ENCODE measurements around the gene ERMP1. TPM values are rescaled to one million over a fixed set of nuclear protein-coding genes. Genes with fewer than 3 reads are reported as not detected.

The ERMP1 gene
- total and polyA plus RNA-seq, 2 of the 8 experiments (the other 6 are each of a cell fraction or from before 2014, with no cell fraction given): 12.8 to 16.7 TPM

- TF ChIP-seq SP1 (IDR thresholded peaks at IDR 0.05; ENCODE audit: low read depth, low read length): no peak
- TF ChIP-seq JUN (IDR thresholded peaks at IDR 0.05; ENCODE audit: low read depth, low read length): no peak
- TF ChIP-seq SAP30 (IDR thresholded peaks at IDR 0.05; ENCODE audit: insufficient read depth, insufficient replicate concordance, low read length): no peak
- no peak for TF ChIP-seq NANOG (IDR thresholded peaks at IDR 0.05; ENCODE audit: insufficient read depth, low read depth, low read length, poor library complexity, severe bottlenecking)
- TF ChIP-seq GTF2F1 (IDR thresholded peaks at IDR 0.05; ENCODE audit: borderline replicate concordance, low read depth, low read length): no peak
- WGBS, 2 experiments (ENCODE audit: extremely low coverage in 1 of 2, insufficient coverage in 1 of 2, insufficient read length in 1 of 2, insufficient replicate concordance in 2 of 2, low coverage in 1 of 2, low lambda C conversion rate in 2 of 2, missing lambda C conversion rate in 1 of 2): 68% methylated on average over 2 of the region's 2 CpGs; no CpG with 5 or more reads in 1 of the 2 experiments
- H2BK5ac ChIP-seq (ENCODE audit: low read depth, low read length): no peak overlapping the region
Observed at GRCh38 chr9:5736563-5737346, 96.2 kb downstream of the ERMP1 start.

More at GRCh38 chr9:5736563-5737346, 96.2 kb downstream of the ERMP1 start:
- no peak overlapping the region for H3K23ac ChIP-seq (ENCODE audit: insufficient read length)
- no peak overlapping the region for H4K5ac ChIP-seq (ENCODE audit: insufficient read length, low read depth, low read length)
- no peak overlapping the region for H2BK20ac ChIP-seq (ENCODE audit: low read length)
- H3K4me1 ChIP-seq (replicated peaks in 1 of 4; ENCODE audit: control insufficient read depth in 3 of 4, insufficient read depth in 4 of 4, low read length in 3 of 4): no peaks in the 10 kb centered on the region
- no peak overlapping the region for H4K91ac ChIP-seq (replicated peaks; ENCODE audit: insufficient read length, low read length)
- CTCF ChIA-PET (ENCODE audit: partially characterized antibody): no interaction called here
- H3K79me1 ChIP-seq (ENCODE audit: low read depth, low read length): no peaks in the 10 kb centered on the region
- H2AK5ac ChIP-seq (ENCODE audit: low read depth, low read length): no peak overlapping the region
- H2BK15ac ChIP-seq (ENCODE audit: low read length): no peak overlapping the region
- no peak overlapping the region for H2BK12ac ChIP-seq (ENCODE audit: low read depth, low read length)
- no peak for FAIRE-seq
- H2BK120ac ChIP-seq (replicated peaks; ENCODE audit: low read depth, low read length): no peak overlapping the region
- H4K20me1 ChIP-seq (replicated peaks in 1 of 2; ENCODE audit: control insufficient read depth in 1 of 2, insufficient read depth in 2 of 2, low read length in 2 of 2): no peaks in the 10 kb centered on the region
- H3K27me3 ChIP-seq (replicated peaks in 1 of 4; ENCODE audit: control insufficient read depth in 3 of 4, extremely low read depth in 1 of 4, insufficient read depth in 3 of 4, low read length in 3 of 4): no peaks in the 10 kb centered on the region
- peaks cover 0 to 3% (median 0%) of the 10 kb centered on the region in 4 experiments; a peak in 1 of 8 replicates for H3K36me3 ChIP-seq (ENCODE audit: control insufficient read depth in 2 of 4, insufficient read depth in 4 of 4, low read length in 3 of 4)
- POLR2A ChIA-PET (ENCODE audit: partially characterized antibody): no interaction called here
- no peak overlapping the region for H3K9ac ChIP-seq (replicated peaks in 1 of 4; ENCODE audit: extremely low read depth in 1 of 4, low read depth in 3 of 4, low read length in 3 of 4)
- no peak overlapping the region for H3K4me3 ChIP-seq (ENCODE audit: extremely low read depth in 1 of 4, insufficient read depth in 2 of 4, low read depth in 3 of 4, low read length in 4 of 4)
- H3K14ac ChIP-seq (ENCODE audit: insufficient read length): no peak overlapping the region
- H3K27ac ChIP-seq (ENCODE audit: low read depth, low read length): no peak overlapping the region
- H3K9me3 ChIP-seq (ENCODE audit: insufficient read depth in 2 of 2, low read depth in 1 of 2, low read length in 1 of 2): no peaks in the 10 kb centered on the region
- DNase-seq (ENCODE audit: low read depth in 1 of 2, low spot score in 2 of 2): no peak
- no peak overlapping the region for H3K56ac ChIP-seq (replicated peaks; ENCODE audit: insufficient read length, low read depth, low read length)
- no peak overlapping the region for H3K4ac ChIP-seq (replicated peaks; ENCODE audit: insufficient read length, low read depth, low read length)
- H2AFZ ChIP-seq (ENCODE audit: low read length): no peak overlapping the region
- no peaks in the 10 kb centered on the region for H3K23me2 ChIP-seq (ENCODE audit: low read depth, low read length)
- H3K4me2 ChIP-seq (ENCODE audit: insufficient read depth in 1 of 2, low read depth in 2 of 2, low read length in 2 of 2): no peak overlapping the region
- no peak overlapping the region for H4K8ac ChIP-seq (ENCODE audit: extremely low read depth, insufficient read depth, low read length)
- H3K18ac ChIP-seq (ENCODE audit: extremely low read depth, low read length): no peak overlapping the region
- H3K79me2 ChIP-seq (ENCODE audit: control insufficient read depth in 1 of 2, insufficient read depth in 2 of 2, low read length in 2 of 2): no peaks in the 10 kb centered on the region

Measured in H1 (cell line).